Activated T-cell treated with anti-CD3 and anti-CD28 coated beads for 4 hours (primary cell): Measurements from ENCODE around the gene AAK1.
"Not testable (repeated sequence)": the region's sequence is repeated elsewhere in the genome, so short reads cannot be mapped to it uniquely, and the experiment has no call there.

ENCODE experiments used
- DNase-seq: peaks from one replicate; pipeline ENCODE4 v3.0.0-alpha.2; 2020

AAK1 gene

GRCh38 chr2:69594341-69594740 lies 49.2 kb downstream of the AAK1 start:
- DNase-seq, result no peak

GRCh38 chr2:69592511-69592910 lies 51.0 kb downstream of the AAK1 start:
- DNase-seq, result no peak

GRCh38 chr2:69589973-69590652 lies 53.4 kb downstream of the AAK1 start:
- DNase-seq, result no peak

GRCh38 chr2:69588945-69589344 lies 54.6 kb downstream of the AAK1 start:
- no peak for DNase-seq

- no peak for DNase-seq
Measured at GRCh38 chr2:69588403-69588802, 55.1 kb downstream of the AAK1 start.

- DNase-seq, result no peak
Measured at GRCh38 chr2:69585855-69586555, 57.5 kb downstream of the AAK1 start.

- no peak for DNase-seq
Measured at GRCh38 chr2:69584127-69584889, 59.2 kb downstream of the AAK1 start.

- no peak for DNase-seq
Measured at GRCh38 chr2:69583321-69583833, 60.2 kb downstream of the AAK1 start.

GRCh38 chr2:69582582-69583176 lies 60.9 kb downstream of the AAK1 start:
- no peak for DNase-seq

- no peak for DNase-seq
Measured at GRCh38 chr2:69581774-69582581, 61.6 kb downstream of the AAK1 start.

GRCh38 chr2:69580486-69580885 lies 63.1 kb downstream of the AAK1 start:
- DNase-seq, result no peak

GRCh38 chr2:69579536-69579935 lies 64.0 kb downstream of the AAK1 start:
- DNase-seq, result no peak

- no peak for DNase-seq
Measured at GRCh38 chr2:69578198-69578540, 65.4 kb downstream of the AAK1 start.

GRCh38 chr2:69577467-69578197 lies 65.9 kb downstream of the AAK1 start:
- no peak for DNase-seq

- no peak for DNase-seq
Measured at GRCh38 chr2:69576880-69577279, 66.7 kb downstream of the AAK1 start.

GRCh38 chr2:69575926-69576325 lies 67.6 kb downstream of the AAK1 start:
- DNase-seq, result no peak

- not testable (repeated sequence) for DNase-seq
Measured at GRCh38 chr2:69575371-69575770, 68.2 kb downstream of the AAK1 start.

GRCh38 chr2:69572641-69573040 lies 70.9 kb downstream of the AAK1 start:
- no peak for DNase-seq

- no peak for DNase-seq
Measured at GRCh38 chr2:69571189-69571588, 72.3 kb downstream of the AAK1 start.

GRCh38 chr2:69570474-69570873 lies 73.1 kb downstream of the AAK1 start:
- DNase-seq, result no peak

GRCh38 chr2:69567909-69568300 lies 75.6 kb downstream of the AAK1 start:
- no peak for DNase-seq
